ENCODE measurements around the gene SUCO. TPM values are rescaled to one million over a fixed set of nuclear protein-coding genes. Genes with fewer than 3 reads are reported as not detected.

The SUCO gene
- polyA plus RNA-seq, 1 experiment: 5.0 TPM

DNA sequence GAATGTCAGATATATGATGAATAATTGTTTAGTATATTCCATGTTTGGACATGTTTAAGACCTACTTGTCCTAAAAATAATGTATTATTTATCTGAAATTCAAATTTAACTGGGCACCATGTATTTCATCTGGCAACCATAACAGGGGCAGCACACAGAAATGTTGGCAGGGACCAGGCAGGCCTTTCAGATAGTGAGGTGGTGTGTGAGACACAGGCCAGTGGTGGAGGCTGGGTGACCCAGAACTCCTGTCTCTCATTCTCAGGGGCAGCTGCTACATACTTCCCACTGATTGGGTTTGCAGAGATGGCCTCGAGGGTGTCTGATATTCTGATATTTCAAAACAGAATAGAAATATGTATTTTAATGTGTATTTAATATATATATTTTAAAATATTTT, 124.6 kb downstream of the SUCO start:
- TF ChIP-seq, protein P1, sequence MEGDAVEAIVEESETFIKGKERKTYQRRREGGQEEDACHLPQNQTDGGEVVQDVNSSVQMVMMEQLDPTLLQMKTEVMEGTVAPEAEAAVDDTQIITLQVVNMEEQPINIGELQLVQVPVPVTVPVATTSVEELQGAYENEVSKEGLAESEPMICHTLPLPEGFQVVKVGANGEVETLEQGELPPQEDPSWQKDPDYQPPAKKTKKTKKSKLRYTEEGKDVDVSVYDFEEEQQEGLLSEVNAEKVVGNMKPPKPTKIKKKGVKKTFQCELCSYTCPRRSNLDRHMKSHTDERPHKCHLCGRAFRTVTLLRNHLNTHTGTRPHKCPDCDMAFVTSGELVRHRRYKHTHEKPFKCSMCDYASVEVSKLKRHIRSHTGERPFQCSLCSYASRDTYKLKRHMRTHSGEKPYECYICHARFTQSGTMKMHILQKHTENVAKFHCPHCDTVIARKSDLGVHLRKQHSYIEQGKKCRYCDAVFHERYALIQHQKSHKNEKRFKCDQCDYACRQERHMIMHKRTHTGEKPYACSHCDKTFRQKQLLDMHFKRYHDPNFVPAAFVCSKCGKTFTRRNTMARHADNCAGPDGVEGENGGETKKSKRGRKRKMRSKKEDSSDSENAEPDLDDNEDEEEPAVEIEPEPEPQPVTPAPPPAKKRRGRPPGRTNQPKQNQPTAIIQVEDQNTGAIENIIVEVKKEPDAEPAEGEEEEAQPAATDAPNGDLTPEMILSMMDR (IDR thresholded peaks at IDR 0.05; ENCODE audit: insufficient read depth, low read depth, low read length): no peak
- Histone ChIP-seq H3K36me3 (ENCODE audit: control insufficient read depth, insufficient read depth, low read length) (no peaks in the 10 kb centered on the region), H3K4me3 (ENCODE audit: low read depth, low read length) (no peak overlapping the region), H3K27me3 (ENCODE audit: control insufficient read depth, insufficient read depth, low read length) (no peaks in the 10 kb centered on the region)
- ChIA-PET POLR2A (no interaction called here), CTCF (no interaction called here)
- DNase-seq (ENCODE audit: low read depth): no peak

DNA sequence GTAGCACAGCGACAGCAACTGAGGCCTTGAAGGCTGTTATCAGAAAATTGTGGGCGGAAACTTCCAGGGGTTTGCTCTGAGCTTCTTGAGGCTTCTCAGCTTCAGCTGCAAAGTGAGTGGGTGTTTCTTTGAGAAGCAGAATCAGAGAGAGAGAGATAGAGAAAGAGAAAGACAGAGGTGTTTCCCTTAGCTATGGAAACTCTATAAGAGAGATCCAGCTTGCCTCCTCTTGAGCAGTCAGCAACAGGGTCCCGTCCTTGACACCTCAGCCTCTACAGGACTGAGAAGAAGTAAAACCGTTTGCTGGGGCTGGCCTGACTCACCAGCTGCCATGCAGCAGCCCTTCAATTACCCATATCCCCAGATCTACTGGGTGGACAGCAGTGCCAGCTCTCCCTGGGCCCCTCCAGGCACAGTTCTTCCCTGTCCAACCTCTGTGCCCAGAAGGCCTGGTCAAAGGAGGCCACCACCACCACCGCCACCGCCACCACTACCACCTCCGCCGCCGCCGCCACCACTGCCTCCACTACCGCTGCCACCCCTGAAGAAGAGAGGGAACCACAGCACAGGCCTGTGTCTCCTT, 126.0 kb downstream of the SUCO start, which contains the start of gene FASLG:
TSS of gene FASLG (plus strand) at position 233 of the 583 bp plus-strand sequence. CDS start at position 332, 99 bp downstream.
- TF ChIP-seq, protein P1 (IDR thresholded peaks at IDR 0.05; ENCODE audit: insufficient read depth, low read depth, low read length): no peak
- DNase-seq (ENCODE audit: low read depth): no peak
- CTCF ChIA-PET: interaction anchor here (0.6 to 1.4 kb wide), 4 partner anchors 25 to 116 kb away, joined by 3 to 4 read pairs (median 3); no protein-coding TSS in a partner anchor
- no peaks in the 10 kb centered on the region for H3K27me3 ChIP-seq (ENCODE audit: control insufficient read depth, insufficient read depth, low read length)
- H3K4me3 ChIP-seq (ENCODE audit: low read depth, low read length): no peak within 1 kb of the TSS
- no peaks in the 10 kb centered on the region for H3K36me3 ChIP-seq (ENCODE audit: control insufficient read depth, insufficient read depth, low read length)
- POLR2A ChIA-PET: no interaction called here

DNA sequence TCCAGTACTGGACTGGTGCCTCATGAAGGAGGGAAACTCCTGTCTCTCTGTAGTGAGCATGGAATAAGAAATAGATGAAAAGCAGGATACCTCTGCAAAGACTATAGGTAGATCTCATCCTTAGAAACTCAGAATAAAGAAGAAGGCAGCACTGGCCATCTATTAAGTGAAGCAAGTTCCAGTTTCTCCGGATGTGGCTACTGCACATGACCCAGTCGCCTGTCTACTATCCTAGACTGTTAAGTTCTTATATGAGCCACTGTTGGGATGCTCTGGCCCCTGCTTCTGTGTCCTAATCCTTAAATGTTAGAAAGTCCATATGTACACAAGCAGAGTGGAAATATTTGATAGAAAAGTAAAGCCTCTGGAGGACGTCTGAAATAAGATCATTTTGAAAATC, 128.2 kb downstream of the SUCO start:
- POLR2A ChIA-PET: no interaction called here
- DNase-seq (ENCODE audit: low read depth): no peak
- no peaks in the 10 kb centered on the region for H3K36me3 ChIP-seq (ENCODE audit: control insufficient read depth, insufficient read depth, low read length)
- no peak overlapping the region for H3K4me3 ChIP-seq (ENCODE audit: low read depth, low read length)
- H3K27me3 ChIP-seq (ENCODE audit: control insufficient read depth, insufficient read depth, low read length): no peaks in the 10 kb centered on the region
- CTCF ChIA-PET: interaction anchor here (1.0 kb wide), 2 partner anchors 19 to 59 kb away, joined by 3 to 4 read pairs; no protein-coding TSS in a partner anchor
- TF ChIP-seq, protein P1 (IDR thresholded peaks at IDR 0.05; ENCODE audit: insufficient read depth, low read depth, low read length): no peak

Small RNAs within 50 kb of the gene (small RNA-seq; reads per million reads assigned to genes)
- gene RNU6-693P (ENCODE audit: insufficient read length, low read depth, low replicate concordance): not detected

Other genes with a start within 250 kb of the SUCO start
- gene C1orf105, start 112.5 kb upstream of the SUCO start, polyA plus RNA-seq (2011; rRNA removed): not detected in 2 replicates
- gene PIGC, start 89.1 kb upstream of the SUCO start, polyA plus RNA-seq (2011; rRNA removed): 20.7 and 24.4 TPM in 2 replicates
- gene FASLG, start 126.0 kb downstream of the SUCO start, polyA plus RNA-seq (2011; rRNA removed): not detected in 2 replicates